HG02943 (cell line): Measurements from ENCODE around the gene KRT83.
"Not testable (repeated sequence)": the region's sequence is repeated elsewhere in the genome, so short reads cannot be mapped to it uniquely, and the experiment has no call there.

Experiments
- ATAC-seq: cut with Tn5 transposase; IDR thresholded peaks from one replicate; pipeline ENCODE4 v1.9.1; 2021; ENCODE audit warnings: mild to moderate bottlenecking, low read depth, moderate library complexity; ENCODE audit not compliant: unreplicated experiment

The KRT83 gene

DNA sequence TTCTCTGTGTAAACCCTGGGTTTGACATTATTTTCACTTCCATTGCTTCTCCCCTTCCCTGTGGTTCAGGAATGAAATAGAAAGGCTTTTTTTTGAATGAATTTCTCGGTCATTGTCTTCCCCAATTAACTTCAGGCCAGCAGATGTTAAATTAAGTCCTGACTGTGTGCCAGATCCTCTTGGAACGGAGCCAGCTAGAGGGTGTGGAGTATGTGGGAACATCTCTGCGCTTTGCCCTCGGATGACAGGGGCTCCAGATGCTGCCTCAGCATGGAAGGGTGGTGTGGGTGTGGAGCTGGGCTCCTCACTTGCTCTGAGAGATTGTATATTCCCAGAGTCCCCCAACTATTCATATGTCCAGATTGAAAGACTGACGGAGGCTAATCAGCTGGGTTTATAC is 33.0 kb upstream of the KRT83 start:
- ATAC-seq, result no peak

DNA sequence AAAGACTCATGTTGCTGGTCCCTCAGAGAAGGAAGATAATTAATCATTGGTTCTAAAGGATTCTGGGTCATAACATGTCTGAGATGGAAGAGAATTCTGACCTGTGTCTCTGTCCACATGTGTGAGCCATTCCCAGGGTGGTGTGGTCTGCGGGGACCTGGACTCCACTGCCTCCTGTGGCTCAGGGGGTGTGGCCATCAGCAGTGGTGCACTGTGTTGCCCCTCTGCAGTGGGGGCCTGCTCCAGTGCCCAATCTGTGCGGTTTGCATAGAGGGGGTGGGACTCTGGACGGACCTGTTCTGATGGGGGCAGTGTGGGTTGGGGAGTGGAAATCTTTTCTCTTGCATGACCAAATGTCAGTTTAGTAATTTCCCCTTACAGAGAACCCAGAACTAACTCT is 32.6 kb upstream of the KRT83 start:
- no peak for ATAC-seq

GRCh38 chr12:52352951-52353350 is 31.8 kb upstream of the KRT83 start:
- ATAC-seq, result no peak

DNA sequence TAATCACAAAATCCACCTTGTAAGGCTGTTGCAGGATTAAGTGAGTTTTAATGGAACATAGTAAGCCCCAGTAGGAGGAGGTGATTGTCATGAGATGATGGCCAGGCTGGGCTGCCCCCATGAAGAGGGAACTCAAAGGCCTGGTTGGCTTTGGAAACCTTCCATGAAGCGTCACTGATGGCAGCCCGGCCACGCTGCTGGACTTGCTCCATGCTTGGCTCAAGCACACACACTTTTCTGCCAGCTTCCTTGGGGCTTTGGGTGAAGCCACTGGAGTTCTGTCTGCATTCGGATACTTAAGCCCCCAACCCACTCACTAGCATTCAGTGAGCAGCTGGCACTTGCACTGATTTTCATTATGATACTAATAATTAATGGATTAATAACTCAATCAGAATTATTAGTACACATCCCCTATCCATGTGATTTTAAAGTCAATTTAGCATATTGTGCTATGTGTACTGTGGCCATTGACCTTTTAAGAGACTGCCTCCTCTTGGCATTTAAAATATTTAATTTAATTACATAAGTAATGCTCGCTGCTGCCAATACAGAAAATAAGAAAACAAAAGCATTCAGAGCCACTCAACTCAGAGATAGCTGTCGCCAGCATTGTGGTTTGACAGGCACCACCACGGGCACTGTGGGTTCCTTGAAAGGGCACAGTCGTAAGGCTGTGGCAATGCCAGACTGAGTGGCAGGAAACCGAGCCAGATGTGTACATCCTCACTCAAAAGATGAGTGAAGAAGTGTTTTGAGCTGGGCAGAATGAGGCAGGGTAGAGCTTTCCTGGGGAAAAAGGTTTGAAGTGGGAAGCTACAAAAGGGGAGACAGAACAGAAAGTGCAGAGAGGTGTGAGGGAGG is 30.2 kb upstream of the KRT83 start:
- no peak for ATAC-seq

DNA sequence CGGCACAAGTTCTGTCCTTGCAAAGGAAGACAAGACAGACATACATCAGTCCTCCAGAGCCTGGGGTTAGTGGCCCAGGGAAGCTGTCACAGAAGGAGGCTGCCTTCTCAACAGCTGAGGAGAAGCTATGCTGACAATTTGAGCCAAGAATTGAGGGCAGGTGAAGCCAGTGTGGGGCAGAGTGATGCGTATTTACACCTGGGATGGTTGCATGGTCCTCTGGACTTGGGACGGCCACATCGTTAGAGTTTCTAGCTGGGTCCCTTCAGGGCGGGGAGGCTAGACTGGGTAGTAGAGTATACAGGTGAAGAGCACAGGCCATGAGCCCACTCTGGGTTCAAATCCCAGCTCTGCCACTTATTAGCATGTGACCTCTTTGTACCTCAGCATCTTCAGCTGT is 29.6 kb upstream of the KRT83 start:
- no peak for ATAC-seq

- no peak for ATAC-seq
Measured at GRCh38 chr12:52350021-52350620, 28.9 kb upstream of the KRT83 start.

GRCh38 chr12:52349196-52349595 is 28.0 kb upstream of the KRT83 start:
- ATAC-seq, result no peak

DNA sequence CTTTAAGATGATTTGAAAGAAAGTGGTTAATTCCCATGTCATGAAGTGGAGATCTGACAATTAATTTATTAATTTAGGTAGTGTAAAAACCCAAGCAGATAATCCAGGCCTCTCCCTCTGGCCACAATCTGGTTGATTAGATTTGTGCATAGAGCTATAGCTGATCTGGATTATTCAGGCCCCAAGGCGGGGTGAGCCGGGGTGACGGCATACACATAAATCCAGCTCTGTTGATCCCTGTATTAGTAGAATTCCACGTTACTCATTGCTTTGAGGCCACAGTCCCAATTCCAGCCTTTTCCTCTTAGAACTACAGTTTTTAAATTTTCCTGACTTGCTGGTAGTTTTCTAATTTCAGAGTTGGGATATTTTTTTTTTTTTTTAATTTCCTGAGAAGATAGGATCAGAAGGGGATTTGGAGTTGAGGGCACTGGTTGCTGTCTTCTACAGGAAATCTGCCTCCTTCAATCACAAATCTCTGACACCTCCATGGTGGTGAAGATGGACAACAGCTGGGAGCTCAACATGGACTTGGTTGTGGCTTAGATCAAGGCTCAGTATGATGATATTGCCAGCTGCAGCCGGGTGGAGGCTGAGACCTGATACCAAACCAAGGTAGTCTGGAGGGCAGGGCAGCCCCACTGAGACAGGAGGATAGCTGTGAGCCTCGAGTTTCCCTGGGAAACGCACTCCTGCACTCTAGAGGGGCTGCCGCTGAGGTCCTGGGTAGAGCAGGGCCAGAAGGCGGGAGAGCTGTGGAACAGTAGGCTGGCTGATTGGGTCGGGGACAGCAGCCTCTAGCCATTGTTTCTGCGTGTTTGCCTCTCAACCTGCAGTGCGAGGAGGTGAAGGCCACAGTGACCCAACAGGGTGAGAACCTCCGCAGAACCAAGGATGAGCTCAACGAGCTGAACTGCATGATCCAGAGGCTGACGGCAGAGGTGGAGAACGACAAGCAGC is 26.6 kb upstream of the KRT83 start:
- no peak for ATAC-seq

GRCh38 chr12:52347016-52347415 is 25.8 kb upstream of the KRT83 start:
- ATAC-seq, result no peak

DNA sequence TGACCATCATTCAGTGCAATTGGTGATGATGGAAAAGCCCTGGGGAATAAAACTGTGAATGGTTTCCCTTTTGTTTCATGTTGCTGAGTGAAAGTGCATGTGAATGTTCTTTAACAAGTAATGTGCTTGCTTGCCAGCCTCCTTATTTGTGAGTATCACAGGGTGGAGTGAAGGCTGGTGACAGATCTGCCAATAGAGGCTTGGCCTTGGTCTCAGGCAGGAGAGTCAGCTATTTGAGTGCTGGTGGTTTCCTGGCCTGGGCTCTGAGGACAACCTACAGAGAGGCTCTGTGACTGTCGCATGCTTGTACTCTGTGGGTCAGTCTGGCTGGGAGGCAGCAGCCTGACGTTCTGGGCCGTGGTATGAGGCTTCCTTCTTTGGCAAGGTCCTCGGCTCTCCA is 25.4 kb upstream of the KRT83 start:
- ATAC-seq, result no peak

DNA sequence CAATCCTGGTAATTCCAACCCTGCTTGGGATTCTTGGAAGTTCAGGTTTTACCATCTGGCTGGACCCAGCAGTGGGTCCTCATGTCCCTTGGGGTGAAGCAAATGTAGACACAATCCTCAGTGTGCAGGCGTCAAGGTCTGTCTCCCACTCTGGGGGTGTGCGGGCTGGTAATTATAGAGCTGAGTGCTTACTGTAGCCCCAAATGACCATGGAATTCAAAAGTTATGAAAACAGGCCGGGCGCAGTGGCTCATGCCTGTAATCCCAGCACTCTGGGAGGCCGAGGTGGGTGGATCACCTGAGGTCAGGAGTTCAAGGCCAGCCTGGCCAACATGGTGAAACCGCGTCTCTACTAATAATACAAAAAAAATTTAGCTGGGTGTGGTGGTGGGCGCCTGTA is 23.8 kb upstream of the KRT83 start:
- ATAC-seq, result not testable (repeated sequence)

DNA sequence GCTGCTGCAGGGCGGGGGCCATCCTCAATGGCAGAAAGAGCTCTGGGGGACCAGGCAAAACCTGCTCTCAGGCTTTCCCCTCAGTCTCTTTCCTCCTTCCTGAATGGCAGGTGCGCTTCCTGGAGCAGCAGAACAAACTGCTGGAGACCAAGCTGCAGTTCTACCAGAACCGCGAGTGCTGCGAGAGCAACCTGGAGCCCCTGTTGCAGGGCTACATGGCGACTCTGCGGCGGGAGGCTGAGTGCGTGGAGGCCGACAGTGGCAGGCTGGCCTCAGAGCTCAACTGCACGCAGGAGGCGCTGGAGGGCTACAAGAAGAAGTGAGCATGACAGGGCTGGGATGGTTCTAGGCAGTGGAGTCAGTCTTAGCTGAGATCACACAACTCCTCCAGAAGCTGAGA is 22.9 kb upstream of the KRT83 start:
- no peak for ATAC-seq

DNA sequence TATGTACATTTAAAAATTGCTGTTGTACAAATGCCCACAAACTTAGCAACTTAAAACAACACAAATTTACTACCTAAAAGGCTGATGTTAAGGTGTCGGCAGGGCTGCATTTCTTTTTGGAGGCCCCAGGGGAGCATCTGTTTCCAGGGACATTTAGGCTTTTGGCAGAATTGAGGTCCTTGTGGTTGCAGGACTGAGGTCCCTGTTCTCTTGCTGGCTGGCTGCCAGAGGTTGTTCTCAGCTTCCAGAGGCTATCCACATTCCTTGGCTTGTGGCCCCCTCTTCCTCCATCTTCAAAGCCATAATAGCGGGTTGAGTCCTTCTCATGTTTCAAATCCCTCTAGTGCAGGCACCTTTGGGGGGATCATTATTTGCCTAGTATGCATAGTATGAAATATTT is 22.4 kb upstream of the KRT83 start:
- ATAC-seq, result no peak

DNA sequence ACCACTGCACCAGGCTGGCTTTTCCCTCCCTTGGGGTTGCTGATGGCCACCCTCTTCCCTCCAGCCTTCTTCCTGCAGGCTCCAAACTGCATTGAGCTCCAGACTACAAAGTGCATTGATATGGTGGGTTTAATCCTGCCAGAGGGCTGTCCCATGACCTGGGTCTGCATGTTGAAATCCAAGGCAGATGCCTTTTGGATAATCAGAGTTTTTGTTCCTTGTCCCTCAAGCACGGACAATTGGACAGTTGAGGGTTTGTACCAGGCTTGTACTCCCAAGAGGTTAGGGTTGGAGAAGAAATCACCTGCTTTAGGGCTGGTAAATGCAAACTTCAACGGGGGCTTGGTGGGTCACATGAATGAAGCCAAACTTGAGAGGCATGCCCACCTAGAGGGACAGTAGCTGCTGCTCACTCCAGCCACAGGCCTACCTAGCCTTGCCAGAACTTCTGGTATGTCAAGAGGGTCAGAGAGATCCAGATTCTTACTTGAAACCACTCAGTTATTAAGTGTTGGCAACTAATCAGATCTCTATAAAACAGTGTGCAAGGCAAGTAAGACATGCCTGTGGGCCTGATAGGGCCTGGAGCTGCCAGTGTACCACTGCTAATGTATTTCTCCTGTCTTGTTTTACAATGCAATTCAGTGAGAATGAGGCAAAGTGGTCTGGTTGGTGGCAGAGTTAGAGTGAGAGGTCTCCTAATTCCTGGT is 21.7 kb upstream of the KRT83 start:
- ATAC-seq, result no peak

DNA sequence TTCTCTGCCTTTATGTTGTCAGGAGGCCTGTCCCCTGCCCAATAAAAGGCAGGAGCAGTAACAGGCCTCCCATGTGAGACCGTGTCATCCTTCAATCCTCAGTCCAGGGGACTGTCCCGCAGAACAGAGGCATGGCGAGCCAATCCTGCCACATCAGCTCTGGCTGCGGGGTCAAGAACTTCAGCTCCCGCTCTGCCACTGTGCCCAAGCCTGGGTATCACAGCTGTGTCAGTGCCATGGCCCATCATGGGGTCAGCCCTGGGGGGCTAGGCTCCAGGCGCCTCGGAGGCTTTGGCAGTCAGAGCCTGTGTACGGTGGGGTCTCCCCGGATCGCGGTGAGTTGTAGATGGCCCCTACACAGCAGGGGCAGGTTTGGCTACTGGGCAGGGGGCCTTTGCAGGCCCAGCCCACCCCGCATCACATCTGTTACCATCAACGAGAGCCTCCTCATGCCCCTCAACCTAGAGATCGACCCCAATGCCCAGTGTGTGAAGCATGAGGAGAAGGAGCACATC is 19.9 kb upstream of the KRT83 start:
- ATAC-seq, result no peak

GRCh38 chr12:52338241-52338960 is 17.2 kb upstream of the KRT83 start:
- no peak for ATAC-seq

- ATAC-seq, result no peak
Measured at GRCh38 chr12:52337054-52337453, 15.9 kb upstream of the KRT83 start.

- ATAC-seq, result no peak
Measured at GRCh38 chr12:52336641-52337040, 15.4 kb upstream of the KRT83 start.

- no peak for ATAC-seq
Measured at GRCh38 chr12:52335598-52336262, 14.5 kb upstream of the KRT83 start.
